Measurements from ENCODE around the gene DSCAML1.

Gene DSCAML1

GRCh38 chr11:117442049-117442868 lies 354.8 kb downstream of the DSCAML1 start:
- no peak for DNase-seq (ENCODE audit: low spot score)

GRCh38 chr11:117441146-117441975 lies 355.7 kb downstream of the DSCAML1 start:
- no peak for DNase-seq (ENCODE audit: low spot score)

DNA sequence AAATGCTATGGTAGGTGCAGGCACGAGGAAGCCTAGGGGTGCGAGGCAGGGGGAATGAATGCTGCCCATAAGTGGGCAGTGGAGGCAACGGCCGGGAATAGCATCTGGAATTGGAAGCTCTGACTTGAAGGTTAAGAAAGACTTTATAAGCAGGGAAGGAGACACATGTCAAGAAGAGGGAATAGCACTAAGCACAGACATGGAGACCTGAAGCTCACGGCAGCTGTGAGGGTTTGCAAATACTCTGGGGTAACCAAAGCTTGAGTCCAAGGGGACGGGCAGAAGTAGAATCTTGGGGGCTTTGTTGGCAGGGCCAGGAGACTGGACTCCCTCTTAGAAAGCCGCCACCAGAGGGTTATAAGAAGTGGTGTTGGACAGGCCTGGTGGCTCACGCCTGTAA lies 356.8 kb downstream of the DSCAML1 start:
- DNase-seq (ENCODE audit: low spot score), result no peak

GRCh38 chr11:117439256-117439655 lies 357.8 kb downstream of the DSCAML1 start:
- no peak for DNase-seq (ENCODE audit: low spot score)

DNA sequence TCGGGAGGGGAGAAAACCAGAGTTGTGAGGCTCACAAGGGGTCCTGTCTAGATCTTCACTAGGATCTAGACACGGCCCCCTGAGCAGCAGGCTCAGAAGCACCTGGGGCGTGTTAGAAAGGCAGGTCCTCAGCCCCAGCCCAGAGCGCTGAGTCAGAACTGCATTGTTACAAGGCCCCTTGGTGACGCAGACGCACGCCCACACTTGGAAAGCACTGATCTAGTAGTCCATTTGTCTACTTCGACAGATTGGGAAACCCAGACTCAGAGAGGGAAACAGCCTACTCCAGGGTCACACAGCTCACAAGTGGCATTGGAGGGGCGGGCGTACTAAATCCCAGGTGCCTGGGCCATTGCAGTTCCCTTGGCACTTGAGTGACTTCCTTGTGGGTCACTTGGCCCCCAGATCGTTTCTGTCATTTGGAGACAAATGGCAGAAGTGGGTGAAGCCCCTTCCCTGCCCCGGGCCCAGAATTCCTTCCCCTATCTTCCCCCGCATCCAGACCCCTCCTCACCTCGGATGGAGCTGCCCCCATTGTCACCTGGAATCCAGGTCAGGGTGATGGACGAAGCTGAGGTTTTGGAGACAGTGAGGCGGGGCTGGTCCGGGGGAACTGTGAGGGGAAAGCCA lies 358.5 kb downstream of the DSCAML1 start:
- DNase-seq (ENCODE audit: low spot score), result no peak

GRCh38 chr11:117437791-117438130 lies 359.3 kb downstream of the DSCAML1 start:
- DNase-seq (ENCODE audit: low spot score), result no peak

DNA sequence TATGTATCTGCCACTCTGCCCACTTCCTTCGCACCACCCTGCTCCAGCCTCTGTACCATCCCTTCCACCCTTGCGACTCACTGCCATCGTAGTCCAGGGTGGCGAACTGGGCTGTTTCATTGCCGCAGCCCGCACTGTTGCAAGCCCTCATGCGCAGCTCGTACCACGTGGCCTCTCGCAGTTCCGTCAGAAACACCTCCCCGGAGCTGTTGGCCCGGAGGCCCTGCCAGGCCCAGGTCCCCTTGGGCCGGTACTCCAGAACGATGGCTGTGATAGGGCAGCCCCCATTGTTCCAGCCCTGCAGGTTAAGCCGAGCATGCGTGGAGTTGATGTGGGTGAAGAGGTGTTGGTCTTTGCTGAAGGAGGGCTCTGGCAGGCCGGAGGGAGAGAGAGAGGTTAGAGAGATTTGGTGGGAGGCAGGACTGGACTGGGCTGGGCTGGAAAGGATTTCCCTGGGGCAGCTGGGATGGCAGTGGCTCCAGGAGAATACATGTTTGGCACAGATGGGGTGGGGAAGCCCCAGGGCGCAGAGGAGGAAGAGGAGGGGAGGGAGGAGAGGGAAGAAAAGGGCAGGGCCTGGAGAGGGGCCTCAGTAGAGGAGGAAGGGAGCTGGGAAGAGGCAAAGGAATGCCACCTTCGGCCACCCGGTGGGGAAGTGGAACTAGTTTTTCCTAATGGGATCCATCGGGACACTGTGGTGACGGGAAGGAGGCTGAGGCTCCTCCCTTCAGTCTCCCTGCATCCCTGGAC lies 359.8 kb downstream of the DSCAML1 start:
- no peak for DNase-seq (ENCODE audit: low spot score)

DNA sequence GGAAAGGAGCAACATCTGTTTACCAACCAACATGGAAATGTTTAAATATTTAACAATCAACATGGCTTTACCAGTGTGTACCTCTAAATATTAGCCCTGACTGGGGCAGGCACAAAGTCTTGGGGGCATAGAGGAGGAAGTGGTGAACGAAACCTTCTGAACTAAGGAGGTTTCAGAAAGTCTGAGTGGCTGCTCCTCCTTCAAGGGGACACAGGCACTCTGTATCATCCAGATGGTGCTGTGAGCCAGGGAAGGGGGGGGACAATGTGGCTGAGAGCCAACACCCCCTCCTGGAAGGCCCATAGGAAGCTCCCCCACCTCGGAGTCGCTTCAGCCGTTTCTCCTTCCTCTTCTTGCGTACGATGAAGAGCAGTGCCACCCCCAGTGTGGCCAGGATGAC lies 361.7 kb downstream of the DSCAML1 start:
- DNase-seq (ENCODE audit: low spot score), result no peak

DNA sequence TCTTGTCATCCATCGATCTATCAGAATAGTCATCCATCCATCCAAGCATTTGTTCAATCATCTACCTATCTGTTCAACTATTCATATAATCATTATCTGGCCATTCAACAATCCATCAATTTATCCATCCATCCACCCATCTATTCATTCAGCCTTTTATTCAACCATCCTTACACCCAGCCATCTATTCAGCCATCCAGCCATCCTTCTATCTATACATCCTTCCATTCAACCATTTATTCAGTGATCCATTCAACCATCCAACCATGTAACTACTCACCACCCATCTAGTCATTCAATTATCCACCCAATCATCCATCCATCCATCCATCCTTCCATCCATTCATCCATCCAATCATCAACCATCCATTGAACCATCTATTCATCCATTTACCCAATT lies 362.5 kb downstream of the DSCAML1 start:
- DNase-seq (ENCODE audit: low spot score), result no peak

- no peak for DNase-seq (ENCODE audit: low spot score)
Observed at GRCh38 chr11:117433717-117434116, 363.3 kb downstream of the DSCAML1 start.

DNA sequence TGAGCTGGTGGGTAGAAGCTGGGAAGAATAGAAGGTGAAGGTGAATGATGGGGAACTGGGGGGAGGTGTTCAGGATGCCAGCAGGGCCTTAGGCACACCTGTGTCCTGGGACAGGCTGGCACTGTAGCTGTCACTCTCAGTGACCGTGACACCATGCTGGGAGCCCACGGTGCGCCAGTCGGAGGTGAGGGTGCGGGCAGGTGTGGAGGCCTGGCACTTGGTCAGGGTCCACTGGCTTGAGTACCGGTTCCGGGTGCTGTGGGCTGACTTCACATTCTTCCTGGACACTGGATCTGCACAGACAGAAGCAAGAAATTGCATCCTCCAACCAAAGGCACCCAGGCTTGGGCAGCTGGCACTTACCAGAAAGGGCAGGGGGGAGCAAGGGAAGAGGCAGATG lies 365.6 kb downstream of the DSCAML1 start:
- DNase-seq (ENCODE audit: low spot score), result no peak

GRCh38 chr11:117430293-117430955 lies 366.6 kb downstream of the DSCAML1 start:
- DNase-seq (ENCODE audit: low spot score), result no peak

DNA sequence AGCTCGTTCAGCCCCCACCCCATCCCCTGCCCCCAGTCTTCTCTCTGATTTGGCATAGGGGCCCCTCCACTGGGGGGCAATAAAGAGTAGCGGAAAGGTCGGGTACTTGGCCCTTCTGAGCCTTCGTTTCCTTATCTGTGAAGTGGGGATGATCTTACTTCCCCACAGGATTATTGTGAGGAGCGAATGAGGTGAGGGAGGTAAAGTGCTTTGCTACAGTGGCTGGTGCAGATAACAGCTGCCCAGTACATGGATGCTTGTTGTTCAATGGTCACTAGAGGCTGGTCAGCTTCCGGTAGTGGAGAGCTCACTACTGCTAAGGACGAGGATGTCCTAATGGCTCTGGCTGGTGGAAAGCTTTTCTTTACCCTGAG lies 368.2 kb downstream of the DSCAML1 start:
- no peak for DNase-seq (ENCODE audit: low spot score)

DNA sequence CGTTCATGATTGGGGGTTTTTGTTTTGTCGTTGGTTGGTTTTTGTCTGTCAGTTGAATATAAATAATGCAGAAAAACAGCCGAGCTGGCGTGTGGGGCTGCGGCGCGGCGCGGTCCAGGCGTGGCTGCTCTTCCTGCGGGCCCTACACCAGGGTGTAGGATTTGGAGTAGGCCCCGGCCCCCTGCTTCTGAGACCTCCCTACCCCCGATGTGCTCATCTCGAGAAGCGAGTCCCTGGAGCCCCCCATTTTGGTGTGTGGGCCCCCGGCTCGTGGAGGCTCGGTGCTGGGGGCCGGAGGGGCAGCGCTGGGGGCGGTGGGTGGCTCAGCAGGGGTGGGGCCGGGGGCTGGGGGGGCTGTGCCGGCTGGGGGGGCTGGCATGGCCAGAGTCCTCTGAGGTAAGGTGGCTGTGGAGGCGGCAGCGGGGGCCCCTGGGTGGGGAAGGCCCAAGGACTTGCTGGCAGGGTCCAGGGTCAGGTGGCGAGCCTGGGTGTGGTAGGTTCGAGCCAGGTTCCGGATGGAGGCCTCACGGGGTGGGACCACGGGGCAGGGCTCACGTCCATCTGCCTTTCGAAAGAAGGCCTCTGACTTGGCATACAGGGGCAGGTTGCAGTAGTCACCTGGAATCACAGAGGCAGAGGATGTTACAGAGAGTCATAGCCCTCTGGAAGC lies 368.7 kb downstream of the DSCAML1 start:
- no peak for DNase-seq (ENCODE audit: low spot score)

- DNase-seq (ENCODE audit: low spot score), result no peak
Observed at GRCh38 chr11:117427356-117427874, 369.6 kb downstream of the DSCAML1 start.

DNA sequence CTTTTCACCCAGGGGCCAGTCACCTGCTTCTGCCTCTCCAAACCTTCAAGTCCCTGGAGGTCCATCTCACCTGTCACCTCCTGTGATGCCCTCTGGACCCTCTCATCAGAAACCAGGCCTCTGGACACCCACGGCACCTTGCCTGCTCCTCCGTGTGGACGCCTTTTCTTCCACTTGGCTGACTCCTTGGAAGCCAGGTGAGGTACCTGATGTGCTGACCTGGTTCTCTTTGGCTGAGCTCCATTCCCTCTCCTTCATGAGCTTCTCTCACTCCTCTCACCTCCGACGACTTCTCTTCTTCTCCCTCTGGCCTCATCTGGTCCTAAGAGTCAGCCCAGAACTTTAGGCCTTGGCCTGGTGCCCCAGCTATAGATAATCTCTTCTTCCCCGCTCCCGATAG lies 370.1 kb downstream of the DSCAML1 start:
- DNase-seq (ENCODE audit: low spot score), result no peak

GRCh38 chr11:117426297-117426685 lies 370.7 kb downstream of the DSCAML1 start:
- peak; percentile 90 for DNase-seq (ENCODE audit: low spot score)

GRCh38 chr11:117425679-117426296 lies 371.2 kb downstream of the DSCAML1 start:
- DNase-seq (ENCODE audit: low spot score), result no peak

DNA sequence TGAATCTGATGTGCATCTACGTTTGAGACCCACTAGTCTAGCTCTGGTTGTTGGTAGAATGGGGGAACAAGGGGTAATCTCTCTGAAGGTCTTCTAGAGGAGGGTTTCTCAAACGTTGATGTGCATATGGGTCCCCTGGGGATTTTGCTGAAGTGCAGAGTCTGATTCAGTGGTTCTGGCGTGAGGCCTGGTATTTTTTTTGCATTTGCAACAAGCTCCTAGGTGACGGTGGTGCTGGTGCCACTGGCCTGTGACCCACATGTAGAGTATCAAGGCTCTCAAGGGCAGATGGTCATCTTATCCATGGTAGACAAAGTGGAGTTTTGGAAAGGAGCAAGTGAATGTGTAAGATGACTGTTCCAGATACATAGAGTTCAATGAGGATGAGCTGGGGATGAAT lies 372.2 kb downstream of the DSCAML1 start:
- DNase-seq (ENCODE audit: low spot score), result no peak

DNA sequence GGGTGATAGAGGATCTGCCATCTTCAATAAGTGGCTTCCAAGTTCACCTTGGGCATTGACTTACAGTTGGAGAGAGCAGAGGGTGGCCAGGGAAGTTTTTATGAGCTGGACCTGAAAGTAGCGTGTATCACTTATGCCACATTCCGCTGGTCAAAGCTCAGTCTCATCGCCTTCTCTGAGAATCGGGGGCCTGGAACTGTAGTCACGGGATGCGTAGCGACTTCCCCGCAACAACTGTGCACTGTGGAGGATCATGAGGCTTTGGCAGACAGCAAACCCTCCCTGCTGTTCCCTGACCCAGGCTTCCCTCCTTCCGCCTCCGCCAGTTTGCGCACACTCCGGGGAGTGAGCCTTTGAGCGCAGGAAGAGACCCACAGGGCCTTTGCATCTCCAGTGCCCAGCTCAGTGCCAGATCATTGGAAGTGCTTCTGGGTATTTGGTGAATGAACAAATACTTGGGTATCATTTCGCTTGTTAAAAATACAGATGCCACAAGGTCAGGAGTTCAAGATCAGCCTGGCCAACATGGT lies 373.9 kb downstream of the DSCAML1 start:
- no peak for DNase-seq (ENCODE audit: low spot score)
